ENCODE measurements around the gene NSUN3.

- TF ChIP-seq CTCF (IDR thresholded peaks at IDR 0.05; ENCODE audit: insufficient read depth, low read length, poor library complexity, severe bottlenecking), result no peak
- no peak for TF ChIP-seq EZH2phosphoT487 (conservative IDR thresholded peaks at IDR 0.05; ENCODE audit: low read length)
These were observed 104.5 kb downstream of the NSUN3 start for GRCh38 chr3:94167346-94167745.
